BLaER1 treated with 17β-estradiol and CSF1 and Interleukin-3, amounts not matched to agents 10 nM and 100 nM (cell line): ENCODE results near the gene GRK2.
"Not testable (repeated sequence)": the region's sequence is repeated elsewhere in the genome, so short reads cannot be mapped to it uniquely, and the experiment has no call there.

Experiments
- H3K27ac ChIP-seq, 11 experiments: shearing (Covaris generic); formaldehyde crosslinking; 2 replicates each; pipeline ENCODE4 v1.8.1; 2022
- H3K27me3 ChIP-seq, 11 experiments: shearing (Covaris generic); formaldehyde crosslinking; 2 replicates each; pipeline ENCODE4 v1.8.1; 2022
- H3K36me3 ChIP-seq, 11 experiments: shearing (Covaris generic); formaldehyde crosslinking; 2 replicates each; pipeline ENCODE4 v1.8.1; 2022
- H3K4me1 ChIP-seq, 10 experiments: shearing (Covaris generic); formaldehyde crosslinking; 2 replicates each; pipeline ENCODE4 v1.8.1; 2022
- H3K4me2 ChIP-seq, 11 experiments: shearing (Covaris generic); formaldehyde crosslinking; 2 replicates each; pipeline ENCODE4 v1.8.1; 2022
- H3K4me3 ChIP-seq, 10 experiments: shearing (Covaris generic); formaldehyde crosslinking; 2 replicates each; pipeline ENCODE4 v1.8.1; 2022
- H3K9ac ChIP-seq, 11 experiments: shearing (Covaris generic); formaldehyde crosslinking; 2 replicates each; pipeline ENCODE4 v1.8.1; 2022
- H3K9me3 ChIP-seq, 11 experiments: shearing (Covaris generic); formaldehyde crosslinking; replicated peaks in 1 of 11; 2 replicates each; pipeline ENCODE4 v1.8.1; 2022
- H4K20me1 ChIP-seq, 11 experiments: shearing (Covaris generic); formaldehyde crosslinking; 2 replicates each; pipeline ENCODE4 v1.8.1; 2022
- Cebpa-rat ChIP-seq, 11 experiments: shearing (Covaris generic); IDR thresholded peaks; 2 replicates each; pipeline ENCODE4 v1.8.1; 2022

Gene GRK2

GRCh38 chr11:67266449-67267187, at the start of gene GRK2:
Gene GRK2, plus strand, starts transcription at chr11:67266473. Its CDS starts 227 bp downstream, at chr11:67266700.
- peak within 1 kb of the TSS; percentile 92 to 100 (median 99) for H3K27ac ChIP-seq

GRCh38 chr11:67227726-67228125, 38.5 kb upstream of the GRK2 start:
- Histone ChIP-seq H3K4me1 (no peaks in the 10 kb centered on the region), H3K36me3 (peaks cover 97 to 100% (median 99%) of the 10 kb centered on the region in 11 experiments), H3K4me3 (no peak overlapping the region), H3K9me3 (no peaks in the 10 kb centered on the region), H3K4me2 (no peak overlapping the region), H3K9ac (no peak overlapping the region), H3K27ac (no peak overlapping the region), H4K20me1 (peaks cover 0 to 52% (median 5%) of the 10 kb centered on the region in 11 experiments; a peak in 11 of 22 replicates), H3K27me3 (no peaks in the 10 kb centered on the region)
- TF ChIP-seq Cebpa-rat (IDR thresholded peaks at IDR 0.05): no peak

More at GRCh38 chr11:67266449-67267187, at the start of gene GRK2:
- Histone ChIP-seq H4K20me1 (peaks cover 0 to 33% (median 26%) of the 10 kb centered on the region in 11 experiments; a peak in 12 of 22 replicates), H3K9ac (peak within 1 kb of the TSS; percentile 93 to 100 (median 99)), H3K27me3 (peaks cover 0 to 8% (median 7%) of the 10 kb centered on the region in 11 experiments; a peak in 17 of 22 replicates), H3K4me3 (peak within 1 kb of the TSS; percentile 87 to 100 (median 99)), H3K4me1 (peaks cover 74 to 84% (median 77%) of the 10 kb centered on the region in 10 experiments), H3K36me3 (peaks cover 37 to 49% (median 42%) of the 10 kb centered on the region in 11 experiments), H3K4me2 (peak within 1 kb of the TSS; percentile 99 to 100 (median 100)), H3K9me3 (no peaks in the 10 kb centered on the region)
- TF ChIP-seq Cebpa-rat (IDR thresholded peaks at IDR 0.05): no peak

GRCh38 chr11:67230406-67230805, 35.9 kb upstream of the GRK2 start:
- no peaks in the 10 kb centered on the region for H3K9me3 ChIP-seq
- no peak overlapping the region for H3K9ac ChIP-seq
- no peaks in the 10 kb centered on the region for H3K27me3 ChIP-seq
- no peak overlapping the region for H3K27ac ChIP-seq
- H3K4me1 ChIP-seq: peaks cover 0 to 7% (median 4%) of the 10 kb centered on the region in 10 experiments; a peak in 10 of 20 replicates
- H3K4me3 ChIP-seq: no peak overlapping the region
- H3K4me2 ChIP-seq: no peak overlapping the region
- H4K20me1 ChIP-seq: peaks cover 0 to 79% (median 17%) of the 10 kb centered on the region in 11 experiments; a peak in 13 of 22 replicates
- peaks cover 82 to 100% (median 95%) of the 10 kb centered on the region in 11 experiments for H3K36me3 ChIP-seq
- 0 out of 22 replicates have a peak, but pooled peaks of 1 of the 11 experiments have one; percentile 14 for TF ChIP-seq Cebpa-rat (IDR thresholded peaks at IDR 0.05)

GRCh38 chr11:67230886-67231285, 35.4 kb upstream of the GRK2 start:
- no peak for TF ChIP-seq Cebpa-rat (IDR thresholded peaks at IDR 0.05)
- Histone ChIP-seq H4K20me1 (peaks cover 0 to 83% (median 21%) of the 10 kb centered on the region in 11 experiments; a peak in 14 of 22 replicates), H3K4me1 (peaks cover 0 to 7% (median 4%) of the 10 kb centered on the region in 10 experiments; a peak in 10 of 20 replicates), H3K9me3 (no peaks in the 10 kb centered on the region), H3K27me3 (no peaks in the 10 kb centered on the region), H3K9ac (no peak overlapping the region), H3K36me3 (peaks cover 82 to 100% (median 95%) of the 10 kb centered on the region in 11 experiments), H3K27ac (no peak overlapping the region), H3K4me2 (no peak overlapping the region), H3K4me3 (no peak overlapping the region)

- H3K27me3 ChIP-seq: no peaks in the 10 kb centered on the region
- H3K4me3 ChIP-seq: no peak overlapping the region
- no peak for TF ChIP-seq Cebpa-rat (IDR thresholded peaks at IDR 0.05)
- peaks cover 8 to 95% (median 37%) of the 10 kb centered on the region in 11 experiments; a peak in 21 of 22 replicates for H4K20me1 ChIP-seq
- H3K36me3 ChIP-seq: peaks cover 62 to 93% (median 84%) of the 10 kb centered on the region in 11 experiments
- H3K9me3 ChIP-seq: no peaks in the 10 kb centered on the region
- H3K4me2 ChIP-seq: peak overlapping the region in 3 of 11 experiments; percentile 0 to 27 (median 0); a peak in 2 of 22 replicates
- 0 out of 22 replicates have a peak overlapping the region, but pooled peaks of 1 of the 11 experiments have one; percentile 7 for H3K27ac ChIP-seq
- no peak overlapping the region for H3K9ac ChIP-seq
- H3K4me1 ChIP-seq: peaks cover 7 to 27% (median 16%) of the 10 kb centered on the region in 10 experiments
Observed at GRCh38 chr11:67233584-67234190, 32.6 kb upstream of the GRK2 start.

GRCh38 chr11:67234571-67234970, 31.7 kb upstream of the GRK2 start:
- not testable (repeated sequence) for H3K4me2 ChIP-seq, H3K4me3 ChIP-seq, H3K27me3 ChIP-seq, H3K9me3 ChIP-seq, H3K9ac ChIP-seq
- Histone ChIP-seq H3K36me3 (peaks cover 54 to 84% (median 75%) of the 10 kb centered on the region in 11 experiments), H3K4me1 (peaks cover 16 to 36% (median 25%) of the 10 kb centered on the region in 10 experiments), H3K27ac (0 out of 22 replicates have a peak overlapping the region, but pooled peaks of 1 of the 11 experiments have one; percentile 16), H4K20me1 (peaks cover 17 to 98% (median 45%) of the 10 kb centered on the region in 11 experiments)

GRCh38 chr11:67237574-67237973, 28.7 kb upstream of the GRK2 start:
- no peak overlapping the region for H3K4me3 ChIP-seq
- H3K9me3 ChIP-seq: no peaks in the 10 kb centered on the region
- H3K27ac ChIP-seq: no peak overlapping the region
- peak overlapping the region in 3 of 11 experiments; percentile 42 to 93 (median 54); a peak in 6 of 22 replicates for H3K4me2 ChIP-seq
- H3K27me3 ChIP-seq: no peaks in the 10 kb centered on the region
- no peak for TF ChIP-seq Cebpa-rat (IDR thresholded peaks at IDR 0.05)
- H4K20me1 ChIP-seq: peaks cover 40 to 97% (median 62%) of the 10 kb centered on the region in 11 experiments
- H3K4me1 ChIP-seq: peaks cover 32 to 52% (median 41%) of the 10 kb centered on the region in 10 experiments
- H3K9ac ChIP-seq: peak overlapping the region in 1 of 11 experiments; percentile 57; a peak in 1 of 22 replicates
- peaks cover 33 to 68% (median 52%) of the 10 kb centered on the region in 11 experiments for H3K36me3 ChIP-seq

GRCh38 chr11:67238894-67239782, 27.1 kb upstream of the GRK2 start:
- no peaks in the 10 kb centered on the region for H3K9me3 ChIP-seq
- H3K27ac ChIP-seq: peak overlapping the region in 10 of 11 experiments; percentile 0 to 97 (median 88); a peak in 18 of 22 replicates
- peaks cover 56 to 98% (median 78%) of the 10 kb centered on the region in 11 experiments for H4K20me1 ChIP-seq
- no peaks in the 10 kb centered on the region for H3K27me3 ChIP-seq
- no peak for TF ChIP-seq Cebpa-rat (IDR thresholded peaks at IDR 0.05)
- peak overlapping the region; percentile 72 to 99 (median 88) for H3K4me2 ChIP-seq
- H3K36me3 ChIP-seq: peaks cover 37 to 68% (median 53%) of the 10 kb centered on the region in 11 experiments
- H3K4me1 ChIP-seq: peaks cover 34 to 56% (median 42%) of the 10 kb centered on the region in 10 experiments
- peak overlapping the region; percentile 50 to 98 (median 93); a peak in 20 of 22 replicates for H3K9ac ChIP-seq
- H3K4me3 ChIP-seq: peak overlapping the region; percentile 35 to 95 (median 83); a peak in 18 of 20 replicates
